CD4-positive, alpha-beta T cell treated with Interleukin-15 for 4 hours (primary cell): Measurements from ENCODE around the gene VSIG10.

Experiments used
- DNase-seq: peaks from one replicate; pipeline ENCODE4 v3.0.0-alpha.2; 2020; ENCODE audit warnings: low spot score

VSIG10 gene

DNA sequence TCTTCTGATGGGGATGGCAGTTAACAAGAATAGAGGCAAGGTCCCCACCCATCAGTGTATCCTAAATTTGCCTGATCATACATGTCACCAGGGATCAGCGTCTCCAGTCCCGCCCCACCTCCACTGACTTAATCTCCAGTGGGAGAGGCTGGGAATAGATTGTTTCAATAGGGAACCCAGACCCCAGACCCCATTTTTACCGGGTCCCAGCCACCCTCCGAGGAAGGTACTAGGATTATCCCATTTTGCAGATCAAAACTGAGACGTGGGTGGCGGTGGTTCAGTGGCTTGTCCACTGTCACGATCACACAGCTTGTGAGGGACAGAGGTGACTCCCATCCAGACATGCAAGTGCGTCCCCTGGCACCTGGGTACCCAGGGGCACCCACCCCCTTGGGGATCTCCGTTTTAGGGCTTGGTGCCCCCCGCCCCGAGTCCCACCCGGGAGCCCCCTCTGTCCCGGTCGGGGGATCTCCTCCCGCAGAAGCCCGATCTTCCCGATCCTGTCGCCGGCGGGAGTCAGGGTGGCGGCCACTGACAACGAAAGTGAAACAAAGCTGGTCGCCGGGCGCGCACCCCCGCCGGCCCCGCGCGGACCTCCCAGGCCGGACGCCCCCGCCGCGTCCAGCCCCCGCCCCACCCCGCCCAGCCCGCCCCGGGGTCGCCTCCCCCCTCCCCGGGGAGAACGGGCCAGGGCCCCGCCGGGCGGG lies 43.4 kb downstream of the VSIG10 start:
- no peak for DNase-seq

DNA sequence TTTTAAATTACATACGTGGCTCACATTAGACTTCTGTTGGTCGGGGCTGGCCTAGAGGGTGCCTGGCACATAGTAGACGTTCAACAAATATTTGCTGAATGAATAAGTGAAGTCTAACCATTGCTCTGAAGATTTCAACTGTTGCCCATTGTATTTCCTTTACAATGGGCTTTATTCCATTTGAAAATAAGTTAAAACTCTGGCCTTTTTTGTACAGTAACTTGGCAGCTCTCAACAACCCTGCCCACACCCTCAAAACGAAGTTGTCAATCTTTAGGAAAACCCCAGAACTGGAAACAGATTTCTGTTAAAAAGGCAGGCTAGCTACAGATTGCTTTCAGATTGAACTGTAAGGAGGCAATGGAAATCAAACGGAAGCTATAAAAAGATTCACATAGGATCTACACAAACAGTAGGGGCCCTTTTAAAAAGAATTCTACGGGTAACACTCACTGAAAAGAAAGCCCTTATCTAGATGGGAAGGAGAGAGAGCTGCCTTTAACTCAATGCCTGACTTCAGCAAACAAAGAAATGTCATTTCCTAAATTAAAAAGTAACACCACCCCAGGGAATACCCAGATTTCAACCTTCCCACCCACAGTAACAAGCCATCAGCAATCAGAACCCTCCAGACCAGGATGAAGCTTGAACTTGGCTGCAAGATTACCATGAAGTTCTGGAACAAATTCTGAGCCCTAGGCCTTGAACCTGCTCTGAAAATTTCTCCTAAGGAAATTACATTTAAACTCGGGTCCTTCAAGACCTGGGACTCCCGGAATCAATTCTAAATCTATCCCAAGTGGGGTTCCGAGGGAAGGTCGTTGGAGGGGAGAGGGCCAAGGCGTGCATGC lies 44.2 kb downstream of the VSIG10 start:
- no peak for DNase-seq

DNA sequence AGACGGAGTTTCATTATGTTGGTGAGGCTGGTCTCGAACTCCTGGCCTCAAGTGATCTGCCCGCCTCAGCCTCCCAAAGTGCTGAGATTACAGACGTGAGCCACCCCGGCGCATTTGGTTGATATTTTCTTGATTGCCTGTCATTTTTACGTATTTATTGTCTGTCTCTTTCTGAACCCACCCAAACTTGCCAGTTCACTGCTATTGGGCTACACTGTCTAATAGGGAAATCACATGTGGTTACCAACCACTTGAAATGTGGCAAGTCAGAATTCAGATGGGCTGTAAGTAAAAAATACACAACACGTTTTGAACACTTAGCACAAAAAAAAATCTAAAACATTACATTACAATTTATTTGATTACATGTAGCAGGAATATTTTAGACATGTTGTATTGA lies 44.9 kb downstream of the VSIG10 start:
- DNase-seq: no peak

DNA sequence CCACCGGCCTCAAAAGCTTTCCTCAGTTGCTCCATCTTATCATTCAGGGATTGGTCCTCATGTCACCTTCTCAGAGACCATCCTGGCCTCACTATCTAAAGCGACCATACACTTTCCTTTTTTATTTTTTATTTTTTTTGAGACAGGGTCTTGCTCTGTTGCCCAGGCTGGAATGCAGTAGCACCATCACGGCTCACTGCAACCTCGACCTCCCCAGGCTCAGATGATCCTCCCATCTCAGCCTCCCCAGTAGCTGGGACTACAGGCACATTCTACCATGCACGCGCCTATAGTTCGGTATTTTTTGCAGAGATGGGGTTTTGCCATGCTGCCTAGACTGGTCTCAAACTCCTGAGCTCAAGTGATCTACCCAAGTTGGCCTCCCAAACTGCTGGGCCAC lies 45.6 kb downstream of the VSIG10 start:
- no peak for DNase-seq

DNA sequence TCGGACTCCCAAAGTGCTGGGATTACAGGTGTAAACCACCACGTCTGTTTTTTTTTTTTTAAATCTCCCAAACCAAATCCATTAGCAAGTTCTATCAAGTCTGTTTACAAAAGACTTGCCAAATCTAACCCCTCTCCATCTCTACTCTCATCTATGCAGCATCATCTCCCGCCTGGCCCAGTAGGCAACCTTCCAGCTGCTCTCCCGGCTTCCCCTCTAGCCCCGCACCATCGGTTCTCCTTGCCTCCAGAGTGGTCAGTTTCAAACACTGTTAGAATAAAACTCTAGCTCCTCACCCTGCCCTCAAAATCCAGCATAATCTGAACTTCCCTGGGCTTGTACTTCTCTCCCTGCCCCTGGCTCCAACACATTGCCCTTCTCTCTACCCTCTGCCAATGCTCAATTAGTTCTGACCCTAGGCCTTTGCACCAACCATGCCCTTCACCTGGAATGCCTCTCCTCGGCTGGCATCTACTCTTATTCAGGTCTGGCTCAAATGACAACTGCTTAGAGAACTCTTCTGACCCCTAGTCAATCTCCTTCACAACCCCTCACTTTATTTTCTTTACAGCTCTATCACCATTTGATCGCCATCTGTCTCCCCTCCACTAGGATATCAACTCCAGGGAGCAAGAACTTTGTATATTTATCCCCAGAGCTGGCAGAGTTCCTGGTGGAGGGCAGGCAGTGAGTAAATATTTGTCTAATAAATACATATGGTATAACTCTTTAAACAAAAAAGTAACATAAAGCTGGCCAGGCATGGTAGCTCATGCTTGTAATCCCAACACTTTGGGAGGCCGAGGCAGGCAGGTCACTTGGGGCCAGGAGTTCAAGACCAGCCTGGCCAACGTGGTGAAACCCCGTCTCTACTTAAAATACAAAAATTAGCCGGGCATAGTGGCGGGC lies 47.7 kb downstream of the VSIG10 start:
- DNase-seq: no peak

DNA sequence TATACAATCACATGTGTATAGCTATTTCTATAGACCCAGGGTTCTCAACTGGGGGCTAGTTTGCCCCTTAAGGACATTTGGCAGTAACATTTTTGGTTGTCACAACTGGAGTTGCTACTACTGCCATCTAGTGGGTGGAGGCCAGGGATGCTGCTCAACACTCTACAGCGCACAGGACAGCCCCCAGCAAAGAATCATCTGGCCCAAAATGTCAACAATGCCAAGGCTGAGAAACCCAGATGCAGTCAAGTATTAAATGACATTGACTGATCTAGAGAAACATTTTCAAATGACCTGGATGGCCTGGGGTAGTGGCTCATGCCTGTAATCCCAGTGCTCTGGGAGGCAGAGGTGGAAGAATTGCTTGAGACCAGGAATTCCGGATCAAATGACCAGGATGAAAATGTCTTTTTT lies 48.7 kb downstream of the VSIG10 start:
- peak; percentile 79 for DNase-seq

DNA sequence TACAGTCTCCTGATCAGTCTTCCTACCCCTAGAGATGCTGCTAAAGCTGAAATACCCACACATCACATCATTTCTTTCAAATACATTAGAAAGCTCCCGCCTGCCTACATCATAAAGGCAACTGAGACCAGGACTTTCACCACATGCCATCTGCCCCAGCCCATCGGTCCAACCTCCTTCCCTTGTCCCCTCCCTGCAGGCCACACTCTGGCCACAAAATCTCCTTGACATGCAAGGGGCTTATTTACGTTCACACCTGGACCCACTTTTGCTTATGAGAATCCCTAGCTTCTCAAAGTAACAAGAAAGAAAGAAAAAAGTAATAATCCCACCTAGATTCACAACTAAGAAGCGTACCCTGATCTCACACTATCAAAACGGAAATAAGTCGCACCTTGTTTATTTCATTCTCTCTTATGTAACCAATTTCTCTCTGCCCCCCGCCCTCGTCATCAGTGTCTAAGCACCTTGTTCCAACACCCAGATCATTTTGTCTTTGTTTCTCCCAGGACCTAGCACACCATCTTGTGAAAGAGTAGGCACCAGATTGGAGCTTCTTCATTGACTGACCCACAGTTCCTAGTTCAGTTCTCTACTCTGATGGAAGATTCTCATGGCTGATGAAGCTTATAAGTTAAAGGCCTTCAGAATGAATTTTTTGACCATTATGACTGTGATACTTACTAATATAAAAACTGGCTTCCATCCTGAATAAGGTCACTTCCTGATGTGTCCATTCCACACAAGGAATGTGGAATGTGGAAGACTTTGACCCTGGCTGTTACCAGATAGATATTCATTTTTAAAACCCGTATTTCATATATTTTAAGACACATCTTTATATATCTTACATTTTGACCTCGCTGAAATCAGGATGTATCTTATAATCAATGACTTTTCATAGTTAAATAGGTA lies 50.5 kb downstream of the VSIG10 start:
- no peak for DNase-seq

DNA sequence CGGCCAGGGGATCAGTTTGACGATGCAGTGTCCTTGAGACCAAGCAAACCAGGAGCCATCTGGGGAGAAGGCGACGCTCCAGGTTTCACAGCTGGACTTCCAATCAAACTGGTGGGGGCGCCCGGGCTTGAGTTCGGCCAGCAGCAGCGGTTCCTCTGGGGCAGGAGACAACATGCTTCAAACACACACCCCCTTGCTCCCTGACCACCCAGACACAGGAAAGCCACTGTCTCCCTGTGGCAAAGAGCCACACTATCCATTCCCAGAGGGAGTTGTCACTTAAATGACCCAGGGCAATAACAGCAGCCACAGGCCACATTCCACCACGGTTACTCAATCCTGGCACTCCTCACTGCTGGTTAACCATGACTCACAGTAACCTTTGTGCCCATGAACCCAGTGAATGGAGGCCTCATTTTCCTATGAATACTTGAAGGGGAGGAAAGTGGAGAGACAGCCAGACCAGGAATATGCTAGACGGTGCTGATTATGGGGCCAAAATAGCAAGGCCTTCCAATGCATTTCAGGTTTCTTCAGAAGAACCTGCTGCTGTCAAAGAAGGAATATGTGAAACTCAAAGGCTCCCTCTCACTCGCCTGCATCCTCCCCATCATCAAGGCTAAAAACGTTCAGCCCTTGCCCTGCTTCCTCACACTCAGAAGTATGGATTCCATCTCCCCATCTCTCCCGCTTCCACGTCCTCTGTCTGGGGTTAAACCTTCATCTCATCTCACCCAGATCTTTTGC lies 51.3 kb downstream of the VSIG10 start:
- DNase-seq: no peak

DNA sequence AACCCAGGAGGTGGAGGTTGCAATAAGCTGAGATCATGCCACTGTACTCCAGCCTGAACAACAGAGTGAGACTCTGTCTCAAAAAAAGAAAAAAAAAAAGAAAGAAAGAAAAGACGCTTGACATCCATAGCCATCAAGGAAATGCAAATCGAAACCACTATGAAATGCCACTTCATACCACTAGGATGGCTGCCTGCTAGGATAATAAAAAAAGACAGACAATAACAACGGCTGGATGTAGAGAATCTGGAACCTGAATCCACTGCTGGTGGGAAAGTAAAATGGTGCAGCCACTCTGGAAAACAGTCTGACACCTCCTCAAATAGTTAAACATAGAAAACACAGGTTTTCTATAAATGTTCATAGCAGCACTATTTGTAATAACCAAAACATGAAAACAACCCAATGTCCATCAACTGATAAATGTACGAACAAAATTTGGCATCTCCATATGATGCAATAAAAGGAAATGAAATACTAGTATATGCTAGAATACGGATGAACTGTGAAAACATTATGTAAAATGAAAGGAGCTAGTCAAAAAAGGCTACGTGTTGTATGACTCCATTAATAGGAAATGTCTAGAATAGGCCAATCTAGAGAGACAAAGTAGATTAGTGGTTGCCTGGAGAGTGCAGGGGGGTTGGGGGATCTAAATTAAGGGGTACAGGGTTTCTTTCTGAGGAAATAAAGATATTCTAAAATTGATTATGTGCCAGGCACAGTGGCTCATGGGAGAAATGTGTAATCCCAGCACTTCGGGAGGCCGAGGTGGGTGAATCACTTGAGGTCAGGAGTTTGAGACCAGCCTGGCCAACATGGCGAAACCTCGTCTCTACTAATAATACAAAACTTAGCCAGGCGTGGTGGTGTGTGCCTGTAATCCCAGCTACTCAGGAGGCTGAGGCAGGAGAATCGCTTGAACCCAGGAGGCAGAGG lies 52.6 kb downstream of the VSIG10 start:
- DNase-seq: no peak

DNA sequence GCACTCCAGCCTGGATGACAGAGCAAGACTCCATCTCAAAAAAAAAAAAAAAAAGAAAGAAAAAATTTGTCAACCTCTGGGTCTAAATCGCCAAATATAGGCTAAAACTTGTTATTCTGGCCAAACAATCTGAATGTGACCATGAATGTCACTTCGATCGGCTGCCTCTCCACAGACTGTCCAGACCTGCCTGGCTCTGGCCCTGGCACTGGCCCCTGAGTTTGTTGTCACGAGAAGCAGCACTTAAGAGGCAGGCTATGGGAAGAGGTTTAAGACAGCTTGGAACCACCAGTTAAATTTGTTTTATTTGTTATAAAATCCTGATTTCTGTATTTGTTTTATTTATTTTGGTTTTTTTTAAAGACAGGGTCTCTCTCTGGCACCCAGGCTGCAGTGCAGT lies 57.4 kb downstream of the VSIG10 start:
- DNase-seq: no peak

DNA sequence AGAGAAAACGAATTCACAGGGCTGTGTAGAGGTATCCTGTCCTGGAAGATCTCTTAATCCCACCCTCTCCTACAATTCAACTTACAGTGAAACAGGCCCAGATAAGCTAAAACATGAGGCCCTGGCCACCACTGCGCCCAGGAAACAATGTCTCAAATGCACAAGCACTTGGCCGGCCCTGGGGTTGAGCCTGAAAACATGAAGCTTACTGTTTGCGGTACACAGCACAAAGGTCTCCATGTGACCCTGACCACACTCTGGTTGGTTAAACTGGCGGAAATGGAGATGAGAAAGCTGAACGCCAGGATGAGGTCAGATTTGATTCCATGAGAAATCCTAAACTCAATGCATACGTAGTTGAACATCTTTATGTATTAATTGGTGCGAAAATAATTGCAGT lies 59.2 kb downstream of the VSIG10 start:
- no peak for DNase-seq

DNA sequence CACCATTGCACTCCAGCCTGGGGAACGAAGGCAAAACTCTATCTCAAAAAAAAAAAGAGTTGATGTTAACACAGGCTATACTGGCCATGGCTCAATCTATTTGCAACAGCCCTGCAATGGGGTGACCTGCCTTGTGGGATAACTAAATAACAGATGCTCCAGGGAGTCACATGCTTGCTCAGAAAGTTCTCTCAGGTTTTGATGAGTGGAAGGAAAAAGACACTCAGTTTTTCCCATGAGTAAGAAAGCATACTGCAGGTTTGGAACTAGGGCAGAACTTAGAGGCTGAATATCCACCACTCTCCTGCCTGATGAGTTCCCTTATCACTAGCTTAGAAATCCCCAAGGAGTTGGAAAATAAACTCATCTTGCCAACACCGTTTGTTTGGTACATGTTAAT lies 59.7 kb downstream of the VSIG10 start:
- no peak for DNase-seq

DNA sequence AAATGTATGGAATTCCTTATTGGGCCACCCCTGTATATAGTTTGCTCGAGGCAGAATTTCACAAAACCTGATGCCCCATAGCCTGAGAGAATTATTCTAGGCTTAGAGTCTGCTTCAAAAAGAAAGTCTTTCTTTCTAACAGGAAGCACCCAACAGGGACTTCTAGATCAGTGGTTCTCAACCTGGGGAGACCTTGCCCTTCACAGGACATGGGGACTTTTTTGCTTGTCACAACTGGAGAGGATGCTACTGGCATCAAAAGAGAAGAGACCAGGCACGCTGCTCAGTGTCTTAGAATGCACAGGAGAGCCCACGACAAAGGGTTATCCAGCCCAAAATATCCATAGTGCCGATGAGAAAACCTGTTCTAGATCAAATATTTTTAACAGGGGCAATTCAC lies 61.7 kb downstream of the VSIG10 start:
- no peak for DNase-seq

DNA sequence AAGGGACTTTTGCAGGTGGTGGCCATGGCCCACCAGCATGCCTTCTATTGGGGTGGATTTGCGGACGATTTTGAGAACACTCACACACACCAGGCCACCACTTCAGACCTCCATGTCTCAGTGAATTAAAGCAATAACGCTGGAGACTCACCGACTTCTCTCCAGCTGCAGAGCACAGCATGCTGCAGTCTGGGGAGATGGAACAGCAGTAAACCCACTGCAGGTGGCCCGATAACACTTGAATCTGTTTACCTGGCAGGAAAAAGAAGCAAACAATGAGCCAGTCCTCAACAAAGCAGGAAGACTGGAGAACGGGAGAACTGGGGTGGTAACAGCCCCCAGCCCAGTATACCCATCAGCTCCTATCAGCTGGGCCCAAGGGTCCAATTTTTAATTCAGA lies 65.7 kb downstream of the VSIG10 start:
- no peak for DNase-seq

DNA sequence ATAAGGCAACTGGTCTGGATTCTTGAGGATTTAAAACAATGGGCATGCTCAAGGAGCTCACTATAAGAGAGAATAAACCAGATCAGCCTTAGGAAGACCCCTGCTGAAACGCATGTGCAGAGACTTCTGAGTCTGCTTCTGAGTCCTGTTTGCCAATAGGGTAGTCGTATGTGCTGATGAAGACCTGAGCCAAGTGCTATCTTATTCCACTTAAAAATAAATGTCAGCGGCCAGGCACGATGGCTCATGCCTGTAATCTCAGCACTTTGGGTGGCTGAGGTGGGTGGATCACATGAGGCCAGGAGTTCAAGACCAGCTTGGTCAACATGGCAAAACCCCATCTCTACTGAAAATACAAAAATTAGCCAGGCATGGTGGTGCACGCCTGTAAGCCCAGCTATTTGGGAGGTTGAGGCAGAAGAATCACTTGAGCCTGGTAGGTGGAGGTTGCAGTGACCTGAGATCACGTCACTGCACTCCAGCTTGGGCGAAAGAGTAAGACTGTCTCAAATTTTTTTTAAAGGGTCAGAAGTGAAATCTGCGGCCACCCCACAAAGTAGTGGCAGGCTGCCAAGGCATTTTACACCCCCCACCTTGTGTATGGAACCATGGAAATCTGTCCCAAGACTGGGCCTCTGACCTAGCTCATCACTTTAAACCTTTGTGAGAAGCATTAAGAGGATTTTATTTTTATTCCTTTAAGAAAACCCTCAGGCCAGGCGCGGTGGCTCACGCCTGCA lies 67.0 kb downstream of the VSIG10 start:
- no peak for DNase-seq

DNA sequence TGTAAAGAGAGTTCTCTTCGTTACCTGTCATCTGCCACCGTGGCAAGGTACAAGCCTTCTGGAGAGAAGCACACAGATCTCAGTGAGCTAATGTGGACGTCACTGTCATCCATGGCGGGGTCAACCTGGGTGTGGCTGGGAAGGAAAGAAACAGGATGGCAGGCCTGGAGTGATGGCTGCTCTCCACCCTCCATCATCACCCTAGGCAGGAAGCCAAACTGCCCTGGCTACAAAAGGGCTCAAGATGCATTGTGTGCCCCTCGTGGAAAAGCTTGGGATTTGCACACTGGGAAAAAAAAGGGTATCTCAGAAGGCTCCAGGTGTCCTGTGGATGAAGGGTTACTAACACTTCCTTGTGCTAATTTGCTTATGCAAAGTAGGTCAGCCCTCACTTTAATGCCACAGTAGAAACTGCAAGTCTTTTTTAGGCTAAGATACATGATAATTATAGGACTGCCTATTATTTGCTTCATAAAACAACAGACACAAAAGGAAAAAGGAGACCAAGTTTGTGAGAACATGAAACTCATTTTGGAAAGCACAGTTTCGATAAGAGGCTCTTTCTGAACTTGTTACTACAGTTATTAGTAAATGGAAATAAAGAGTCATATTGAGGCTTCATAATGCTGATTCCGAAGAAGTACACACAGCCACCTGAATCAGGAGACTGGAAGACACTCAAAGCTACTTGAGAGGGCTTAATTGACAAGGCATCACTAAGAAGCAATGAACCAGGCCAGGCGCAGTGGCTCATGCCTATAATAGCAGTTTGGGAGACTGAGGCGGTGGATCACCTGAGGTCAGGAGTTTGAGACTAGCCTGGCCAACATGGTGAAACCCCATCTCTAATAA lies 68.4 kb downstream of the VSIG10 start:
- no peak for DNase-seq

DNA sequence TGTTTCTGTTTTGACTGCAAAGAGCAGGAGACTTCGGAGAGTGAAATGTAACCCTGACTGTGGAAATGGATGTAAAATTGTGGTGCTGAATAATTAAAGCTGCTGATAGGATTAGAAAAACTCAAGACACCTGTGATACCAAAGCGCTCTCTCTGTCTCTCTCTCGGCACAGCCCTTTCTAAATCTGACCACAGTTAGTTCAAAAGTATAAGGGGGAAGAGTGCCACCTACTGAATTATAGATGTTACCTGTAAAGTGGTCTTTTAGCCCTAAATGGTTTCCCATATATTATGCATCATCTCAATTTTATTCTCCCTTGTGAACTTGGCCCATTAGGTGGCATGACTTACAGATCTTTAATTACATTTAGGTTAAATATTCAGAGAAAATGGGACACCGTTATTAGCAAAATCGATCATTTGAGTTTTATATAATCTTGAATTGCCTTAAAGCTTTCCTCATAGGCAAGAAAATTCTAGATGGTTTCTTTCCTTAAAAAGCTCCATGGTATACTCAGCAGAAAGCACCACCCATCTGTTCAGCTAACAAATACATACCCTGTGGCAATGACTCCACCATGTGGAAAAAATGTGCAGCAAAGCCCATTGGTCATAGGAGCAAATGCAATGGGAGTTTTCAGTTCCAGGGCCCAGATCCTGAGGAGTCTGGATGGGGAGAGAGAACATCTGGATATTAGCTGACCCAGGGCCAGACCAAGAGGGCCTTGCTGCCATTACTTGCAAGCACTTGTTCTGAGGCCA lies 69.2 kb downstream of the VSIG10 start:
- DNase-seq: no peak
